ENCODE measurements around the gene SMCHD1.

GRCh38 chr18:2814928-2815327 is 159.4 kb downstream of the SMCHD1 start:
- TF ChIP-seq CTCF (IDR thresholded peaks at IDR 0.05) (no peak), POLR2A (IDR thresholded peaks at IDR 0.05) (no peak), EP300 (IDR thresholded peaks at IDR 0.05) (no peak)

Data from tibial nerve (tissue), 4 donors.